Measurements from ENCODE around the gene DNM3.

DNA sequence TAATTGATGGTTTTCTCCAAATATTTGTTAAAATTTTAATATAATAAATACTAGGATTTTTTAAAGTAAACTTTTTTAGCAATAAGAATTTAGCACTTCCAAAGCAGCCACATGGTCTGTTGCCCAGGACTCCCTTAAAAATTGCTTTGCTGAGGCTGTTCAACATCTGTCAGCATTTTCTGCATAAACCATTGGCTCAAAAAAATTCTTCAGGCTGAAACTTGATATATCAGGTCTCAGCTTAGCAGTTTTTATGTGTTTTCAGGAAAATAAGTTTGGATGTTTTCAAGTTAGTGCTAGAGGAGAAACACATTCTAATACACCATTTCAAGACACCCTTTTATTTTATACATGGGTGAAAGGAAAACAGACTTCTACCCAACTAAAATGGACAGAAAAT is 510.0 kb downstream of the DNM3 start:
- TF ChIP-seq EP300 (IDR thresholded peaks at IDR 0.05) (no peak), POLR2A (IDR thresholded peaks at IDR 0.05) (no peak)
